NCI-H1092 (cell line): ENCODE measurements around the gene AKR7A3.
A peak's percentile ranks its signal among the peaks of the same experiment; 100 is the strongest.

ENCODE experiments used
- DNase-seq: peaks from one replicate; lab custom pipeline; 2025; lab: John Stamatoyannopoulos, UW

Gene AKR7A3

GRCh38 chr1:19251305-19252196 is 37.0 kb downstream of the AKR7A3 start, which contains the start of the genes EMC1 and MRTO4:
Gene EMC1 (minus strand): TSS chr1:19251524. CDS start chr1:19251509, 15 bp downstream.
Gene MRTO4 (plus strand): TSS chr1:19251805. CDS start chr1:19251836, 31 bp downstream.
- peak; percentile 79 for DNase-seq

- DNase-seq = no peak
Observed at GRCh38 chr1:19250629-19251304, 37.8 kb downstream of the AKR7A3 start.

GRCh38 chr1:19240673-19241538 is 47.7 kb downstream of the AKR7A3 start:
- DNase-seq = no peak

- no peak for DNase-seq
Observed at GRCh38 chr1:19239876-19240275, 48.7 kb downstream of the AKR7A3 start.

- no peak for DNase-seq
Observed at GRCh38 chr1:19234224-19234623, 54.3 kb downstream of the AKR7A3 start.
